Stimulated activated CD8-positive, alpha-beta memory T cell treated with anti-CD3 and anti-CD28 coated beads, Interleukin-7, amount 100 ng/mL, for 24 hours (primary cell): Measurements from ENCODE around the gene KCNN2.
"Not testable (repeated sequence)": the region's sequence is repeated elsewhere in the genome, so short reads cannot be mapped to it uniquely, and the experiment has no call there.

Experiments used
- DNase-seq: peaks from one replicate; pipeline ENCODE4 v3.0.0-alpha.2; 2020; ENCODE audit warnings: low read depth

The KCNN2 gene

DNA sequence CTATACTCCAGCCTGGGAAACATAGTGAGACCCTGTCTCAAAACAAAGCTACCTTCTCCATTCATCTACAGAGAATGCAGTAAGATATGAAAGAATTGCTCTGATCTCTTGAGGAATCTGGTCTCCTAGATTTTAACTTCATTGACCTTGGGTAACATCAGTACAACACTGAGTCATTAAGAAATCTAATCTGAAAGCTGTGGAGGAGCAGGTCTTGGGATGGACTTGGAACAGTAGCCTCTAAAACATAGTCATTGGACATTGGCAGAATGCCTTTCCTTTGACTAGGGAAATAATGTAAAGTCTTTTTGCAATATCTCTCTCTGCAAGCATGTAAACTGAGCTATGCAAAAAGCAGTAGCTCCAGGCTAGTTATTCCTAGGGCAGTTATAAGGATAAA, 58.1 kb downstream of the KCNN2 start:
- DNase-seq: no peak

DNA sequence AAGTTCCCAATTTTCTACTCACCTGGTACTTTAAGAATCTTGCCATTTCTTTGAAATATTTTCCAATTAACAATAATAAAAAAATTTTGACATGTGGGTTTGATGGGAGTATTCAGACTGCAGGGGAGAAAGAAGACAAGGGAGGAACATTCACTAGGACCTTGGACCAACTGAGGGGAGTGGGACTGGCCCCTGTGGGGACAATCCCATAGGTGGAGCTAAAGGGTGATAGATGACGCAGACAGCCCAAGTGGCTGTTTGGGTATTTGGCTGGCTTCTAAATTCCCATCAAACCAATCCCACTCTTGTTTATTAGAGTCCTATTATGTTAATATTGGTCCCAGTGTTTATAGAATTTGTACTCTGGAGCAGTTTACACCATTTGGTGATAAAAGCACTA, 65.3 kb downstream of the KCNN2 start:
- DNase-seq: no peak

GRCh38 chr5:114430532-114430931, 68.7 kb downstream of the KCNN2 start:
- no peak for DNase-seq

GRCh38 chr5:114432684-114433083, 70.8 kb downstream of the KCNN2 start:
- not testable (repeated sequence) for DNase-seq

DNA sequence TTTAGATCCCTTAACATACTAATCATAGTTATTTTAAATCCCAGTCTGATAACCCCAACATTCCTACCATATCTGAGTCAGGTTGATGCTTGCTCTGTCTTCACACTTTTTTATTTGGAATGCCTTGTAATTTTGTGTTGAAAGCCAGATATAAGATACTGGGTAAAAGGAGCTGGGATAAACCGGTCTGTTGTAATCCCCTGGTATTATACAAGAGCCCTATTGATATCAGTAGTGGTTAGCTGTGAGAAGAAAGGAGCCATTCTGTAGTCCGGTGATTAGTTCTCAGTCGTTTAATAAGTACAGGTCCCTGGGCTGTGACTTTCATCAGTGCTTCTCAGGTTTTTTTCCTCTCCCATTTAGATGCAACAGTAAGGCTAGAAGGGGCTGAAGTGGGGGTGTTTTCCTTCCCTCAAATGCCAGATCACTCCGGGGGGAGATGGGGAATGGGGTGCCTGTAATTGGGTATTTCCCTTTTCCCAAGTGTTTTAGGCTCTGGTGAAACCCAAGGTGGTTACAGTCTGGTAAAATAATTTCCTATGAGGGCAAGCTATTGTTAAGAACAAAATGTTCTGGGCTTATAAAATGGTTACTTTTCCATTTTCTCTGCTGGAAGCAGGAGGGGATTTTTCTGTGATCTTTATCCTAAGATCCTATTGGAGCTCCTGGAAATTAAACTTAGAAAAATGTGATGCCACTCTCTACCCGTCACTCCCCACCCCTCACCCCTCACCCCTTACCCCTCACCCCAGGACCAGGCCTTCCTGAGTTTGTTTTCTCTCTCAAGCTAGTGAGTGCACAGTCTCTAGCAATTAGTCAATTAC, 72.7 kb downstream of the KCNN2 start:
- no peak for DNase-seq

DNA sequence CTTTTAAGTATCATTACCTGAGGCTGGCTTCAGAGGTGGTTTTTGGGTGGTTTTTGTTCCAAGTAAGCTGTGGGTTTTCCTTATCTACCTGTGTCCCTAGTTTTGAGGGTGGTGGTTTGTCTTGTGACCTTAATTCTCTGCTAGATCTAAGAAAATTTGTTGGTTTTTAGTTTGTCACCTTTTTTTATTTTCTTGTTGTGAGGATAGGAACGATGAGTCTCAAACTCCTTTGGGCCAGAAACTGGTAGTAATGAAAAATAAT, 73.3 kb downstream of the KCNN2 start:
- DNase-seq: no peak

DNA sequence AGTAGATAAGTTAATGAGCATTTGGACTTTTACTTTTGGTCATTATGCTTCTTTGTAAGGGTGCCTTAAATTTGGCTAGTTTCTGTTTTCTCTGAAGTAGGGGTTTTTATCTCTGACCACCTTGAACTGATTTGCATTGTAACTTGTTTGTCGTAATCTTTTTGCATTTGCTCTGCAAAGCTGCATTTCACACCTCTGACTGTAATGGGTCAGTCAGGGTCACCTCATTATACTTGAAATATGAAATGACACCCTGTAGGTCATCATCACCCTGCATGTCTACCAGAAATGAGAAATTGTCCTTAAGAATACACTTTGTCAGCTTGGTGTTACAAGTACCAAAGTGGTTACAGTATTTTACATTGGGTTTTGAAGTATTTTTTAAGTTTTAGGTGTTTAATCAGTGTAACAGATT, 74.0 kb downstream of the KCNN2 start:
- DNase-seq: no peak

DNA sequence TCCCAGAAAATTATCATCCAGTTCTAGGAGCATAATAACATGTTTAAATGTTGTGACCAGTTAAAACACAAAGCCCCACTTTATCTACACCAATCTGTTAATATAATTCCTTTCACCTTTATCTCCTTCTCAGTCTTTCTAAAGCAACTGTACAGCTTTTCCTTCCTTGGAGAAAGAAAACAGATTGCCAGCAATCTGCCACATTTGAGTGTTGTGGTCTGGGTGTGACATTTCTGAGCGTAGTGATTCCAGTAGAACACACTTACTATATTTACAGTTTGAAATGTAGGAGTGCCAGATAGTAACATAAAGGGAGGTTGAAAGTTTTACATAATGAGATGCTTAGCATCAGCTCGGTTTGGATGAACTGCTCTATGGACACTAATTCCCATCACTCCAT, 76.1 kb downstream of the KCNN2 start:
- no peak for DNase-seq

- no peak for DNase-seq
These were observed 76.6 kb downstream of the KCNN2 start for GRCh38 chr5:114438471-114438870.

DNA sequence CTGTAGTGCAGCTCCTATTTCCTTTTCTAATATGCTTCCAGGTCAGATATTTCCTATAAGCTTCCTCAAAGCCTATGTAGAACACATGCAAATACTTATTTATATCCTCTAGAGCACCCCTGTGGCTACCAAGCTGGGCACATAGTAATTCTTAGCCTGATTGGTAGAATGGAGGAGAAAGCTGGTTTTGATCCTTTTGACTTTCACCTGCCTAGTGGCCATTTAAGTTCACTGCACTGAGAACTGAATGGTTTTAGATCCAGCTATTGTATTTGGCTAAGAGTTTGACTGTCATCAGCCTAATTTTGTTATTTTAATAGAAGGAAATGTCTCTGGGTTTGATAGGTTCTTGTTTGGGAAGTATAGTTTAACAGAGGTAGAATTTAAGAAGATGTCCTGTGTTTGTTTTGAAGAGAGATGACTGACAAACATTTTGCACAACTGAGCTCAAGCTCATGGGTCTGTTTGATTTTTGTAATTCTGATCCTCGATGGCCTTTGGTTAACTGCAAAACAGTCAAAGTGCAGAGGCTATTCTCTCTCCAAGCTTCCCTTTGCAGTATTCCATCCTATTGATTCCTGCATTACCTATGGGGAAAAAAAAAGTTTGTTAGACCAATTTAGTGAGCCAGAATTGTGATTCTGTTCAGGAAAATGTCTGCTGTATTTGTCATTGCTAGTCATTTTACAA, 85.4 kb downstream of the KCNN2 start:
- DNase-seq: no peak

GRCh38 chr5:114448481-114448880, 86.6 kb downstream of the KCNN2 start:
- DNase-seq: no peak

GRCh38 chr5:114449860-114450421, 88.1 kb downstream of the KCNN2 start:
- DNase-seq: peak; percentile 18

DNA sequence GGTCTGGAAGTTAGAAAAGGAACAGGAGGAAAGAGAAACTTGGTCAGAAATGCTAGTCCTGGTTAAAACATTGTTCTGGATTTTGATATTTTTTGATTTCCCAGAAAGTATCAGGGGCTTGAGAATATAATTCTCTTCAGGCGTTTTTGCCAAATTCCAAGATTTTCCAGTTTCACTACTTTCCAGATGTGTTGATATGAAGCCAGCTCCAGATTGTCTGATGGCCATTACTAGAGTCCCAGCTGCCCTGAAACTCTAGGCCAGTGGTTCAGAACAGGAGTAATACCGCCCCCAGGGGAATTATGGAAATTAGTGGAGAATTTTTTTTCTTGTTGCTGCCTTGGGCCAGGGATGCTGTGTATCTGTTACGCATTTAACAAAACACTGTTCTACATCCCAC, 88.6 kb downstream of the KCNN2 start:
- no peak for DNase-seq

DNA sequence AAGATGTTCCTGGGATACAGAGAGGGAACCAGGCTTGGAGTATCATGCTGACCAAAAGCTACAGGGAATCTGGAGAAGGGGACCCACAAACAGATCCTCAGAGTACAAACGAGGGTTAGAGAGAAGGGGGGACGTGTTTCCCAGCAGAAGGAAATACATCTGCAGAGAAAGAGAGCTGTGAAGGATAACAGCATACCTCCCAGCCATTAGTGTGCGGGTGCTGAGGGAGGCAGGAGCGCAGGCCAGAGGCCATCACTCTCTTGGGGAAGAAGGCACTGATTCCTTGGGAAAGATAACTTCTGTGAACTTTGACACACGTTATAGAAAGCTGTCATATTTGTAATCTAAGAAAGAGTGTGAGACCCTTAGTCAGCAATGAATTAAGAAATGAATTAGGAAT, 96.9 kb downstream of the KCNN2 start:
- no peak for DNase-seq

- no peak for DNase-seq
These were observed 105.3 kb downstream of the KCNN2 start for GRCh38 chr5:114467171-114467570.

- no peak for DNase-seq
These were observed 105.9 kb downstream of the KCNN2 start for GRCh38 chr5:114467729-114468128.

GRCh38 chr5:114469372-114469771, 107.5 kb downstream of the KCNN2 start:
- DNase-seq: no peak

- no peak for DNase-seq
These were observed 109.7 kb downstream of the KCNN2 start for GRCh38 chr5:114471529-114471928.

- DNase-seq: no peak
These were observed 111.7 kb downstream of the KCNN2 start for GRCh38 chr5:114473541-114473940.

DNA sequence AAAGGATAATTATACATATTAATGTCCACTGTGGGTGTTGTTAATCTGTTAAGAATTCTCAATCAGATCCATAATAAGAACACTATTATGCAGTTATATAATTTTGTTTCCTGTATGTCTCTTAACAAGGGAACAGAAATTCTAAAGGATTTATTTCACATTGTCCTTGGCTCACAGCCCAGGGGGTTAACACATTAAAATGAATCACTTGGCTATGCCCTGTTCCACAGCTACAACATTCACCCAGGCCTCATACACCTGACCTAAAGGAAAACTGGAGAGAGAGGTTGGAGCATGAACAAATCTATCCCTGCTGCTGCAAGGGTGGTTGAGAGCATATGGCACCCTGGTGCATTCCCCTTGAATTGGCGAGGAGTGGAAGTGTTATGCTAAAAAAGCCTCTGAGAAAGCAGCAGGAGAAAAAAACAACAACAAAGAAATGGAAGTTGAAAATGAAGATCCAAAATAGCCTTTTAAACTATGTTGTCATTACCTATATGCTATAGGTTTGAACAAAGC, 116.0 kb downstream of the KCNN2 start:
- no peak for DNase-seq

GRCh38 chr5:114500756-114501155, 138.9 kb downstream of the KCNN2 start:
- DNase-seq: no peak

- no peak for DNase-seq
These were observed 142.7 kb downstream of the KCNN2 start for GRCh38 chr5:114504560-114504959.

DNA sequence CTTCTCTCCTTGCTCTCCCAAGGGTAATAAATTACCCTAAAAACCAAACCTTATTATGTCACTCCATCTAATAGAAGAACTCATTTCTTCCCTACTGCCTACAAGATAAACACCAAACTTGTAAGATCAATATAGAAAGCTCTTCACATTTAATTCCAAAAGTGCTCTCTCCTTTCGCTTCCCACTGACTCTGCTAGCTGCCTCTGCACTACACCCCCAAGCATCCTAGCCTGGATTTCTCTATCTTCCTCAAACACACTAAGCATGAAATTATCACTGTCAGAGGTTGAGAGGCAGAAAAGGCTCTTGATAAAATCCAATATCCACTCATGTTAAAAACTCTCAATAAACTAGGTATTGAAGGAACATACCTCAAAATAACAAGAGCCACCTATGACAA, 162.4 kb downstream of the KCNN2 start:
- no peak for DNase-seq
